Fibroblast of skin of scalp (primary cell): ENCODE measurements around the gene PDZRN3.
A peak's percentile ranks its signal among the peaks of the same experiment; 100 is the strongest.

Source experiments
- DNase-seq: peaks from one replicate; pipeline ENCODE4 v3.0.0-alpha.2; 2013

PDZRN3 gene

GRCh38 chr3:73622091-73622805 is 2.5 kb downstream of the PDZRN3 start:
- DNase-seq, result peak; percentile 34

DNA sequence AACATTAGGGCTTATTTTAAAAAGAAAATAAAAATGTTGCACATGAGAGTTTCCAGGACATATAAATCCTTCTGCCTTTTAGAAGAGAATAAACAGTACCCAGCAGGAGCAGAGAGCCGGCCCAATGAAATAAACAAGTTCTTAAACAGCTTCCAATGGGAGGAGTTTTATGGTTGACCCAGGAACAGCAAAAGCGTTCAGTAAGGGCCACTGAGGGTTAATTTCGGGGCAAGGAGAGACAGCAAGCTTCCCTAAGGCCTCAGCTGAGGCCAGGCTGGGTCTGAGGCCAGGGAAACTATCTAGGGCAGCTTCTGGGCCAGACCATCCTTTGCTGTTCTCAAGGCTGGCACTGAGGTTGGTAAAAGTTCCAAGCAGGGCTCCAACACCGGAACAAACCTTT is 3.4 kb downstream of the PDZRN3 start:
- no peak for DNase-seq

DNA sequence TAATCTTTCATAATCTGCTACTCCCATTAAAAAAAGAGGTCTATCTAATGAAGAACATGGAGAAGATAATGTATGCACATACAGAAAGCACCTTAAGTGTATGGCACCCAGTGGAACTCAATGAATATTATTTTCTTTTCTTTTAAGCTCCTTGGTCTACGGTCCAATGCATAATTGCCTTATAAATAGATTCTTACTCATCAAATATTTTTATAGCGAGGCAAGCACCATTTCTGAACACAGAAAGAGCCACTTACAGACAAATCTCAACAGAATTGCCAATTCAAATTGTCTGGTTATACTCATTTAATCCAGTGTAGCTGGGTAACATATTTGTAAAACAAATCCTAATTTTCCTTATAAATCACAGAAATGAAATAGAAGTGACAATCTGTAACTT is 6.3 kb downstream of the PDZRN3 start:
- peak; percentile 54 for DNase-seq

GRCh38 chr3:73616056-73616455 is 8.7 kb downstream of the PDZRN3 start:
- DNase-seq, result no peak

GRCh38 chr3:73614419-73614818 is 10.3 kb downstream of the PDZRN3 start:
- DNase-seq, result peak; percentile 80

DNA sequence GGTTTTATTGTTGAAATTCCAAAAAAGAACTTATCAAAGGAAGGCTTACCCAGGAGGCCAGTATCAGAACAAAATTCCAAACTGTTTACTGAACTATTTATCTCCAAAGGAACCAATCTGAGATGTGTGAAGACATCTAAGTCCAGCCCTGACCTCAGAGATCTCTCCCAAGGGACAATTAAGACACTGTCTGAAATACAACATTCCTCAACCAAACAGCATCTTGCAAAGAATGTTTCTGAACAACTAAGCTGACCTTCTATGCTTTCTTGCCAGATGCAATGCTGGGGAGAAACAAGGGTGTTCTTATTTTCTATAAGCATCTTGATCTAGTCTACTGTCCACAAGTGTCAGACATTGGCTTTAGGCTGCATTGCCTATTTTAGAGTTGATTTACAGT is 13.6 kb downstream of the PDZRN3 start:
- peak; percentile 86 for DNase-seq

DNA sequence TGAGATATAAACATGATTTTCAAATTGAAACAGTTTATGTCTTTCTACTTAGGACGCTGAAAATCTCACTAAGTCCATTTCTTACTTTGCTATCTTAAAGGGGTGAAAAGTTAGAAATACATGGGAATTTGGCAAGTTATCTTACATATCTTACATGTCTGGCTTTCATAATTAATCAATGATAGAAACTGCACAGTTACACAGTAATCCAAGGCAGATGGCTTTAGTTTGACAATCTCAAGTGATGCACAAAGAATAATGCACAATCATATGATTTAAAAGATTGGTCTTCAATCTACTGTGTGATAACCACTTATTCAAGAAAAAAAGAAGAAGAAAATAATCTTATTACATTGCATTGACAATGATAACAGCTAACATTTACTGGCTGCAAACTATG is 14.2 kb downstream of the PDZRN3 start:
- no peak for DNase-seq

- DNase-seq, result no peak
Observed at GRCh38 chr3:73609655-73610054, 15.1 kb downstream of the PDZRN3 start.

DNA sequence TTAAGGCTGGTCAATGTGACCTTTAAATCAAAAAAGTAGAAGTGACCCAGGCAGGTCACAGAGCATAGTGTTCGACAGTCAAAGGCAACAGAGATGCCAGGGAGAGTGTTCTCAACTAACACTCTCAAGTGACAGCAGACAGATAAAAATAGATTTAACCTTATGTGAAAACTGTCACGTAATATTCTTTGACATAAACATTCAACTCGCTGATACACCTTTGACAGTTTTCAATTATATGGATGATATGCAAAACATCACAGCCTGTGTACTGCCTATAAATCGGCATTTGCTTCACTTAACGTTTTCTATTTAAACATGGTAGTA is 15.5 kb downstream of the PDZRN3 start:
- no peak for DNase-seq

GRCh38 chr3:73608456-73609314 is 16.1 kb downstream of the PDZRN3 start:
- DNase-seq, result no peak

- no peak for DNase-seq
Observed at GRCh38 chr3:73605861-73606260, 18.9 kb downstream of the PDZRN3 start.

DNA sequence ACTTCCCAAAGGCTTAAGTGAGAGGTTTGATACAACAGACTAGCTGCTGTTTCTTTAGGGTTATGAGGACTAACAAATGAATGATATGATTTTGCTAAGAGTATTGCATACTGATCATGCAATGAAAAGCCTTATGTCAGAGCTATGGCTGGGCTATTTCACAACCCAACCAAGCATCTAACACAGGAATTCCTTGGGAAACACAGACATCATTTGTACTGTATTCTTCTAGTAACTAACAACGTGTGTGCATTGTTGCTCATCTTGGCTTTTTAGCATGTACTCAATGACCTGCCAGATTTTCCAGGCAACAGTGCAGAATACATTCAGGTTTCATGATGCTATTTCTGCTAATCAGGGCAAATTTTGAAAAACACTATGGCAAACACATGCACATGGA is 19.3 kb downstream of the PDZRN3 start:
- DNase-seq, result peak; percentile 87

DNA sequence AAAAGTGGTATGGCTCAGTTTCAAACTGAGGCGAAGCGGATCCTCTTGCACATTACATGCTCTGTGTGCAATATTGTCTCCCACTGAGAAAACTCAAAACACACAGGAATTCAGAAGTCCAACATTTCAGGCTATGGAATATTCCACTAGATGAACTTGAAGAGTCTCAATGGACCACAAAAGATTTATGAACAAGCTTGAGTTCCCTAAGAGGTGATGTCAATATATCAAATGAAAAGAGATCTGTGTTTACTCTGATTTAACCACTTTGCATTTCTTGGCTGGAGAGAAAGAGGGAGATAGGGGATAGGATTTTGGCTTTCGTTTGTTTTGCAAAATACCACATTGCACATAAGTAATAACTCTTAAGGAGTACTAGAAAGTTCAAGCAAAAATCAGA is 20.3 kb downstream of the PDZRN3 start:
- peak; percentile 85 for DNase-seq

- DNase-seq, result peak; percentile 92
Observed at GRCh38 chr3:73603762-73604171, 21.0 kb downstream of the PDZRN3 start.

DNA sequence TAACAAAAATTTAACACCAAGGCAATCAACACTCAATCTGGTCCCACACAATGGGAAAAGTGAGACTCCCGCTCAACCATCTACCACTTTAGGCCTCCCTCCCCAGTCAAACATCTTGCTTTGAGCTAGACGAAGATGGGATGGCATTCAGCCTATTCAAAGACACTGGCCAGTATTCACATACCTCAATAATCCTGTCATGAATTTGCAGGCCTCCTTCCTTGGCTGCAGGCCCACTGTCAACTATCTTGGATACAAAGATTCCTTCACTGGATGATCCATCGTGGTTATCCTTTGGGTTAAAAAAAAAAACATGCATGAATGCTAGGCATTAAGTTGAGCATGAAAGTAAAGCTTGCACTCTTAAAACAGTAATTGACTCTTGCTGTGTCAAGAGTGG is 22.6 kb downstream of the PDZRN3 start:
- DNase-seq, result peak; percentile 99

DNA sequence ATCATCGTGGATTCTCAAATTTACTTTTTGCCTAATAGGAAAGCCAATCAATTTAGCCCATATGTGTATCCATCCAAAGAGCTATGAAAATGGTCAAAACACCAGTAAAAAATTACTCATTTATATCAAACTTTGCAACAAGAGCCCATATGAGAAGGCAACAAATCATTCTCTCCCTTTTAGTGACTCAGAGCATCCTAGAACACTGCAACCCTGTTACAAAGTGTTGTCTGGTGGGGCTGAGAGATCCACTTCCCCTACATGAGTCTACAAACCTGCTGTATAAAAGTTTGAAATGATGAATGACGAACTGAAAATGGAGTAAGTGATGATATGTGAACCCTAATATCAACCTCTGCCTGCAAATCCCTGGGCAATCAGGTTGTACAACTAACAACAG is 23.3 kb downstream of the PDZRN3 start:
- no peak for DNase-seq

GRCh38 chr3:73601011-73601410 is 23.7 kb downstream of the PDZRN3 start:
- DNase-seq, result peak; percentile 55

DNA sequence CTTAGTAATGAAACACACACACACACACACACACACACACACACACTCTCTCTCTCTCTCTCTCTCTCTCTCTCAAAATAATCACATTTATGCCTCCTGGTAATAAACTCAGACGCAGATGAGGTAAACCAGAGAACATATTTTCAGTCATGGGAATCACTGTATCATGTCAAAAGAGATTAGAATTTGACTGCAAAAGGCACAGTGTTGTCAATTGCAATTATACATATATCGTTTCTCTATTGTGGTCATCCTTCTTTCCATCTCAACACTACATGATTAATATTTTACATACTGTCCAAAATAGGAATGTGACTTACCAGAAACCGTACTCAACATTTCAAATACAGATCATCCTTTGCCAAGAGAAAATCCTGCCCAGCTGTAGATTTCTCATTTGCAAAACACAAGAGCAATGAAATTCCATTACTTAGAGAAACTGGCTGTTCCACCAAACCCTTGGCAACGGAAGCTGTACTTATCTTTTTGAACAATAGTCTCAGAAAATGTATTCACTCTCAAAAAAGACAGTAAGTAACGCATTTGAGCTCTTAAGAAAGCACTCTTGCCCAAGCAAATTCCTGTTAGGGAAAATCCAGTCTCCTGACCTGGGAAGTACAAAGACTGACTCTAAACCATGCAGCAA is 24.3 kb downstream of the PDZRN3 start:
- DNase-seq, result peak; percentile 88

DNA sequence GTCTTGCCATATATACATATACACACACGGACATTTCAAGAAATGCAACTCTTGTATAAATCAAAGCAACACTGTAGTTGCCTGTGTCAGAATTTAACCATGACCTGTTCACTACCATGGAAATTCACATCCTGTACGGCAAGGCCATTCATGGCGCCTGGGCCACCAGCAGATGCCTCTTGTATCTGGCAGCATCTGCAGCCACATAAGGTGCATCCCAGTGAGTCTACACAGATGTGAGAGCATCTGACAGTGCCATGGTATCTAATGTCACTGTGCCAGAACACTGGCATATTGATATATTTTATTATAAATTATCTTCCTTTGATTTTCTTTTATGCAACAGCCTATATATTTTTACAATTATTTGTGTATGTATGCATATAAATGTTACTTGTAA is 25.1 kb downstream of the PDZRN3 start:
- DNase-seq, result no peak

DNA sequence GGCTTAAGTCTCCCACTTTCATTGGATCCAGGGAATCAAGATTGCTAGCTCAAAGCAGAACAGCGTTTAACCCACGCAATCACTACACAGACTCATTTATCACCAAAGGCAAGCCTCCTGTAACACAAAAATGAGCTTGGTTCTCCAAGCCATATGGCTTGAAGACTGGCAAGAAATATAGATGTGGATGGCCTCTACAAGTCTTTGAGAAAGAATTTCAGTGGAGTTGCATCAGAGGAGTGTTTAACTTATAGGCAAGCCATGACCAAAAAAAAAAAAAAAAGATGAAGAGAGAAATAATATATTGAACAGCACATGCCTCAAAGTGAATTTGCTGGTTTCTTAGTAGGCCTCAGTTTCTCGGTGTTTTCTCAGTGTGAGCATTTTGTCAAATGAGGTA is 27.3 kb downstream of the PDZRN3 start:
- DNase-seq, result peak; percentile 67

DNA sequence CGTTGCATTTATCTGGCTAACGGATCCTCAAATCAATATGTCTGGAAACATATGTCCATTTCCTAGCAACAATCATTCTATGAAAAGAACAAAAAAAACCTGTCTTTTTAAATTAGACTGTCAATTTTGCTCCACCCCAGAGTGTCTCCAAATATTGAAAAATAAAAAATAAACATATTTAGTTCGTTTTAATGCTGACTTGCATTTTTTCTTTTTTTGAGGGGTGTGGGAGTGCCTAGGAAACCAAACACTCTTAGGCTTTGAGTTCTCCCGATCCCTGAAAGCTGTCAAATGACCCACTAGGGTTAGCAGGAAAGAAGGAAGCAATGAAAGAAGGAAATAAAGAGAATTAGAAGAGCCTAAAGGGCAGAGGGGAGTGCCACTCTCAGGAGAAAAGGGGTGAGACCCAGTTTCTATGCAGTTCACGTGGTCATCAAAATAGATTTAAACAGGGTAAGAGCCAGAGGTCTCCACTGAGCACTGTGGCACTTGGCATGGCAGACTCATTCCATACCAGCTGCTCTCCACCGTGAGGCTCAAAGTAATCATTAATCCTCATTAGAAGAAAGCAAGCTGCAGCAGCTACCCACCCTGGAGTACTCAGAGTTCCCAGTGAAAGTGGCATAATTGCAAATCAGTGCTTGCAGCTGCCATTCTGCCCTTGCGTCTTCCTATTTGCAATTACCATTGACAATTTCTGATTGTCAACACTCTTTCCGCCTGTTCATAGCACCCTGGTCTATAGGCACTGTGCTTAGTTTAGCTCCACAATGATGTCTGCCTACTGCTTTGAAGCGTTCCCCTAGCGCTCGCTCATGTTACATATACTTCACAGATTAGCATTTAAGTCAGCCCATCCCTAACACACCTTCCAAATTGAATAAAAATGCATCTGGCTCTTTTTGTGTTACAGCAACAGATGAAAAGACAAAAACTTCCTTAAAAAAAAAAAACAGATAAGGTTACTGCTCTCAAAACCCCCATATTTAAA is 32.3 kb downstream of the PDZRN3 start:
- DNase-seq, result no peak

- DNase-seq, result no peak
Observed at GRCh38 chr3:73591286-73591800, 33.4 kb downstream of the PDZRN3 start.
